Right lobe of liver (tissue), 4 donors: Measurements from ENCODE around the gene GTPBP2.
"Not testable (repeated sequence)": the region's sequence is repeated elsewhere in the genome, so short reads cannot be mapped to it uniquely, and the experiment has no call there.

Experiments
- POLR2A ChIP-seq: fragments of 450-650 bp; IDR thresholded peaks from one replicate; pipeline ENCODE4 v1.6.1; 2017; ENCODE audit warnings: antibody characterized with exemption, mild to moderate bottlenecking
- TF ChIP-seq, protein P1 (sequence below), 4 donors: fragments of 200-600 bp in 3 of 4; fragments of 450-650 bp in 1 of 4; IDR thresholded peaks; one replicate each; pipeline versions ENCODE4 v1.5.1 to v1.8.0; 2016 to 2022; ENCODE audit warnings: antibody characterized with exemption in 4 of 4, mild to moderate bottlenecking in 2 of 4
- donor health status: DM: no; HTN: no; CAD: no.
- donor health status: DM: no; HTN: no; CAD: no.
- donor health status: DM: no; HTN: yes; CAD: no.

DNA sequence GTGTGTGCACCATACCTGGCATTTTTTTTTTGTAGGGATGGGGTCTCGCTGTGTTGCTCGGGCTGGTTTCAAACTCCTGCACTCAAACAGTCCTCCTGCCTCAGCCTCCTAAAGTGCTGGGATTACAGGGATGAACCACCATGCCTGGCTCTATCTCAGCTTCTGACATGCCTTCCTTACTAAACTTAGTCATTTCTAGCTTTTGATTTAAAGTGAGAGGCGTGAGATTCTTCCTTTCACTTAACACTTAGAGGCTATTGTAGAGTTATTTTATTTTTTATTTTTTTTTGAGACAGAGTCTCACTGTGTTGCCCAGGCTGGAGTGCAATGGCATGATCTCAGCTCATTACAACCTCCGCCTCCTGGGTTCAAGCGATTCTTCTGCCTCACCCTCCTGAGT is 33.9 kb upstream of the GTPBP2 start:
- TF ChIP-seq POLR2A = not testable (repeated sequence)
- TF ChIP-seq, protein P1, sequence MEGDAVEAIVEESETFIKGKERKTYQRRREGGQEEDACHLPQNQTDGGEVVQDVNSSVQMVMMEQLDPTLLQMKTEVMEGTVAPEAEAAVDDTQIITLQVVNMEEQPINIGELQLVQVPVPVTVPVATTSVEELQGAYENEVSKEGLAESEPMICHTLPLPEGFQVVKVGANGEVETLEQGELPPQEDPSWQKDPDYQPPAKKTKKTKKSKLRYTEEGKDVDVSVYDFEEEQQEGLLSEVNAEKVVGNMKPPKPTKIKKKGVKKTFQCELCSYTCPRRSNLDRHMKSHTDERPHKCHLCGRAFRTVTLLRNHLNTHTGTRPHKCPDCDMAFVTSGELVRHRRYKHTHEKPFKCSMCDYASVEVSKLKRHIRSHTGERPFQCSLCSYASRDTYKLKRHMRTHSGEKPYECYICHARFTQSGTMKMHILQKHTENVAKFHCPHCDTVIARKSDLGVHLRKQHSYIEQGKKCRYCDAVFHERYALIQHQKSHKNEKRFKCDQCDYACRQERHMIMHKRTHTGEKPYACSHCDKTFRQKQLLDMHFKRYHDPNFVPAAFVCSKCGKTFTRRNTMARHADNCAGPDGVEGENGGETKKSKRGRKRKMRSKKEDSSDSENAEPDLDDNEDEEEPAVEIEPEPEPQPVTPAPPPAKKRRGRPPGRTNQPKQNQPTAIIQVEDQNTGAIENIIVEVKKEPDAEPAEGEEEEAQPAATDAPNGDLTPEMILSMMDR (IDR thresholded peaks at IDR 0.05) = not testable (repeated sequence)
